Spleen (tissue), 11 donors: Measurements from ENCODE around the gene XRCC1. TPM values are rescaled to one million over a fixed set of nuclear protein-coding genes. Genes with fewer than 3 reads are reported as not detected.
A peak's percentile ranks its signal among the peaks of the same experiment; 100 is the strongest.

Source experiments
- DNase-seq: peaks from one replicate; pipeline ENCODE4 v3.0.0-alpha.2; 2020
- H3K27ac ChIP-seq, 8 donors: fragments of 200-600 bp; sonication (generic) in 7 of 8; 1 replicate in 4 of 8; 2 replicates in 4 of 8; pipeline versions ENCODE4 v1.5.0 to v1.8.0; 2016 to 2021; ENCODE audit warnings: inconsistent platforms in 4 of 8, mild to moderate bottlenecking in 4 of 8, moderate library complexity in 1 of 8
- H3K27me3 ChIP-seq, 7 donors: fragments of 200-600 bp; sonication (generic) in 6 of 7; replicated peaks in 1 of 7; 1 replicate in 4 of 7; 2 replicates in 3 of 7; pipeline versions ENCODE4 v1.5.0 to v1.8.0; 2016 to 2021; ENCODE audit warnings: inconsistent platforms in 3 of 7, mild to moderate bottlenecking in 1 of 7
- H3K36me3 ChIP-seq, 6 donors: fragments of 200-600 bp; sonication (generic) in 5 of 6; 1 replicate in 4 of 6; 2 replicates in 2 of 6; pipeline versions ENCODE4 v1.5.0 to v1.8.0; 2016 to 2021; ENCODE audit warnings: inconsistent platforms in 2 of 6
- H3K4me1 ChIP-seq, 6 donors: fragments of 200-600 bp; sonication (generic) in 5 of 6; 1 replicate in 3 of 6; 2 replicates in 3 of 6; pipeline versions ENCODE4 v1.5.0 to v1.8.0; 2016 to 2021; ENCODE audit warnings: inconsistent platforms in 3 of 6
- H3K4me3 ChIP-seq, 8 donors: fragments of 200-600 bp; sonication (generic) in 7 of 8; 1 replicate in 4 of 8; 2 replicates in 4 of 8; pipeline versions ENCODE4 v1.5.0 to v1.8.0; 2016 to 2021; ENCODE audit warnings: inconsistent platforms in 4 of 8, mild to moderate bottlenecking in 4 of 8, moderate library complexity in 2 of 8
- H3K9me3 ChIP-seq, 8 donors: fragments of 200-600 bp; sonication (generic) in 7 of 8; 1 replicate in 4 of 8; 2 replicates in 4 of 8; pipeline versions ENCODE4 v1.5.0 to v1.8.0; 2016 to 2021; ENCODE audit warnings: inconsistent platforms in 4 of 8
- CTCF ChIP-seq, 11 experiments: fragments of 200-600 bp in 7 of 11; fragments of 450-650 bp in 4 of 11; sonication (generic) in 4 of 11; IDR thresholded peaks in 8 of 11; conservative IDR thresholded peaks in 3 of 11; 1 replicate in 7 of 11; 2 replicates in 4 of 11; pipeline versions ENCODE4 v1.4.0 to v1.8.0; 2016 to 2021; ENCODE audit warnings: antibody characterized with exemption in 11 of 11, inconsistent platforms in 4 of 11, mild to moderate bottlenecking in 1 of 11
- POLR2A ChIP-seq, 3 donors: fragments of 450-650 bp; IDR thresholded peaks; one replicate each; pipeline ENCODE4 v1.5.1; 2017; ENCODE audit warnings: antibody characterized with exemption in 3 of 3, mild to moderate bottlenecking in 1 of 3
- POLR2AphosphoS5 ChIP-seq, 3 donors: sonication (generic); formaldehyde crosslinking; IDR thresholded peaks; one replicate each; pipeline ENCODE4 v1.5.1; 2017; ENCODE audit warnings: antibody characterized with exemption in 3 of 3
- WGBS, 5 donors: extraction: QIAGEN DNeasy Blood & Tissue Kit in 3 of 5; methylation state at CpG; one replicate each; pipeline versions ENCODE4 v1.1.5 to v1.1.7; 2013 to 2018; 5-methylcytosine and 5-hydroxymethylcytosine counted together
- intact Hi-C: fragments of 100-400 bp; cut with DNase I; formaldehyde crosslinking; loops from one replicate; pipeline ENCODE4 v1.15.0; 2023; ENCODE audit warnings: low total_unique reads
- polyA plus RNA-seq, 3 donors: library from polyadenylated mRNA; stranded (reverse); fragments of 200-250 nt; gene quantifications; one replicate each; pipeline ENCODE4 v1.2.1, GENCODE V29; 2013
- total RNA-seq, 7 donors: library from RNA; depleted of rRNA in 3 of 7; stranded (reverse); fragments of >200 nt in 3 of 7; fragmentation: NEBNext Ultra II Directional in 4 of 7; extraction: Animal tissue kit (Norgen Biotek cat#: 25700) in 4 of 7; gene quantifications; one replicate each; pipeline versions ENCODE4 v1.1.0 to v1.2.1, GENCODE V29; 2016 to 2021
- donor health status: healthy with polysubstance abuse.
- donor health status: DM: no; HTN: no; CAD: no; lungs with moderate emphysema.
- donor health status: DM: no; HTN: no; CAD: no.
- donor health status: Bipolar disorder and iron deficiency.
- donor health status: healthy.
- donor health status: DM: no; HTN: no; CAD: no.
- donor health status: DM: yes; HTN: yes; CAD: no.

XRCC1 gene
- total and polyA plus RNA-seq, 10 donors: 16.0 to 32.0 (median 25.1) TPM

GRCh38 chr19:43546581-43546980 is 28.7 kb downstream of the XRCC1 start:
- no peak overlapping the region for H3K4me3 ChIP-seq
- H3K36me3 ChIP-seq: peaks cover 3 to 96% (median 64%) of the 10 kb centered on the region in 6 donors
- DNase-seq: peak; percentile 30
- no peak overlapping the region for H3K27ac ChIP-seq
- H3K9me3 ChIP-seq: no peaks in the 10 kb centered on the region
- no peaks in the 10 kb centered on the region for H3K27me3 ChIP-seq
- TF ChIP-seq POLR2A (IDR thresholded peaks at IDR 0.05): no peak
- no peak for TF ChIP-seq CTCF (IDR thresholded peaks at IDR 0.05 in 8 of 11, conservative IDR thresholded peaks at IDR 0.05 in 3 of 11)
- no peak for TF ChIP-seq POLR2AphosphoS5 (IDR thresholded peaks at IDR 0.05)
- WGBS, 5 donors: 96 to 100% (median 99%) methylated on average over 3 of the region's 3 CpGs; no CpG with 5 or more reads in 1 of the 5 donors
- H3K4me1 ChIP-seq: no peaks in the 10 kb centered on the region
- intact Hi-C loops: no loop called here

- Histone ChIP-seq H3K4me1 (no peaks in the 10 kb centered on the region), H3K36me3 (peaks cover 3 to 96% (median 63%) of the 10 kb centered on the region in 6 donors), H3K27me3 (no peaks in the 10 kb centered on the region), H3K4me3 (no peak overlapping the region), H3K27ac (no peak overlapping the region), H3K9me3 (no peaks in the 10 kb centered on the region)
- intact Hi-C loops: no loop called here
- DNase-seq: peak; percentile 44
- WGBS, 5 donors: 82 to 100% (median 85%) methylated on average over 2 of the region's 2 CpGs
- TF ChIP-seq POLR2AphosphoS5 (IDR thresholded peaks at IDR 0.05) (no peak), CTCF (IDR thresholded peaks at IDR 0.05 in 8 of 11, conservative IDR thresholded peaks at IDR 0.05 in 3 of 11) (no peak), POLR2A (IDR thresholded peaks at IDR 0.05) (no peak)
Observed at GRCh38 chr19:43545981-43546380, 29.3 kb downstream of the XRCC1 start.

- Histone ChIP-seq H3K36me3 (peaks cover 3 to 96% (median 63%) of the 10 kb centered on the region in 6 donors), H3K27ac (no peak overlapping the region), H3K27me3 (no peaks in the 10 kb centered on the region), H3K9me3 (no peaks in the 10 kb centered on the region), H3K4me1 (no peaks in the 10 kb centered on the region), H3K4me3 (no peak overlapping the region)
- DNase-seq: peak; percentile 48
- intact Hi-C loops: no loop called here
- 87 to 94% (median 91%) methylated on average over 5 of the region's 5 CpGs for WGBS, 5 donors
- TF ChIP-seq CTCF (IDR thresholded peaks at IDR 0.05 in 8 of 11, conservative IDR thresholded peaks at IDR 0.05 in 3 of 11): no peak
- TF ChIP-seq POLR2A (IDR thresholded peaks at IDR 0.05): no peak
- no peak for TF ChIP-seq POLR2AphosphoS5 (IDR thresholded peaks at IDR 0.05)
Observed at GRCh38 chr19:43545276-43545675, 30.1 kb downstream of the XRCC1 start.

GRCh38 chr19:43544077-43544476 is 31.2 kb downstream of the XRCC1 start:
- peaks cover 3 to 96% (median 63%) of the 10 kb centered on the region in 6 donors for H3K36me3 ChIP-seq
- no peaks in the 10 kb centered on the region for H3K27me3 ChIP-seq
- peaks cover 0 to 7% (median 6%) of the 10 kb centered on the region in 8 donors for H3K9me3 ChIP-seq
- WGBS, 5 donors: 95 to 98% (median 96%) methylated on average over 9 of the region's 9 CpGs
- TF ChIP-seq POLR2A (IDR thresholded peaks at IDR 0.05) (no peak), CTCF (IDR thresholded peaks at IDR 0.05 in 8 of 11, conservative IDR thresholded peaks at IDR 0.05 in 3 of 11) (no peak)
- no peak overlapping the region for H3K27ac ChIP-seq
- no peak overlapping the region for H3K4me3 ChIP-seq
- DNase-seq: no peak
- intact Hi-C loops: no loop called here
- H3K4me1 ChIP-seq: no peaks in the 10 kb centered on the region
